SU-DHL-6 (cell line): ENCODE results near the gene RAB44.

Source experiments
- H2AFZ ChIP-seq: fragments of 200-600 bp; sonication (generic); 2 replicates; pipeline ENCODE4 v1.6.1; 2014; ENCODE audit warnings: low read depth, mild to moderate bottlenecking, moderate library complexity, mixed read lengths, antibody characterized with exemption, low read length; ENCODE audit not compliant: severe bottlenecking
- H3F3A ChIP-seq: fragments of 200-600 bp; shearing (Covaris generic); 2 replicates; pipeline ENCODE4 v1.6.0; 2016; ENCODE audit warnings: antibody characterized with exemption, mild to moderate bottlenecking; ENCODE audit not compliant: insufficient read depth
- H3K27ac ChIP-seq: fragments of 200-600 bp; sonication (generic); 2 replicates; pipeline ENCODE4 v1.5.1; 2016; ENCODE audit warnings: low read depth, mild to moderate bottlenecking, low read length, moderate library complexity, mixed read lengths
- H3K27me3 ChIP-seq: fragments of 200-600 bp; sonication (generic), shearing (Covaris generic); 2 replicates; pipeline ENCODE4 v1.6.0; 2014; ENCODE audit warnings: mild to moderate bottlenecking, low read length
- H3K36me3 ChIP-seq: fragments of 200-600 bp; sonication (generic); 2 replicates; pipeline ENCODE4 v1.6.1; 2014; ENCODE audit warnings: mild to moderate bottlenecking, low read length, mixed read lengths
- H3K4me2 ChIP-seq: fragments of 300-600, 200-600 bp; shearing (Covaris generic), sonication (generic); 2 replicates; pipeline ENCODE4 v1.6.0; 2014; ENCODE audit warnings: low read length, low read depth, mild to moderate bottlenecking; ENCODE audit not compliant: poor library complexity, severe bottlenecking
- H3K4me3 ChIP-seq: fragments of 200-600 bp; sonication (generic); 2 replicates; pipeline ENCODE4 v1.5.1; 2014; ENCODE audit warnings: antibody characterized with exemption, low read length, mild to moderate bottlenecking, mixed read lengths; ENCODE audit not compliant: insufficient read depth, poor library complexity, severe bottlenecking
- H3K79me2 ChIP-seq: fragments of 200-600 bp; sonication (generic); 2 replicates; pipeline ENCODE4 v1.6.1; 2014; ENCODE audit warnings: mild to moderate bottlenecking, low read length, moderate library complexity; ENCODE audit not compliant: insufficient read depth
- H3K9ac ChIP-seq: fragments of 200-600 bp; sonication (generic); 2 replicates; pipeline ENCODE4 v1.7.0; 2014; ENCODE audit warnings: mild to moderate bottlenecking, low read length
- H3K9me2 ChIP-seq: fragments of 200-600 bp; sonication (generic); replicated peaks from 2 replicates; pipeline ENCODE4 v1.6.1; 2014; ENCODE audit warnings: low read length; ENCODE audit not compliant: insufficient read depth
- H3K9me3 ChIP-seq: fragments of 200-600 bp; sonication (generic); 2 replicates; pipeline ENCODE4 v1.6.1; 2014; ENCODE audit warnings: low read length, mixed read lengths; ENCODE audit not compliant: insufficient read depth
- H4K20me1 ChIP-seq: fragments of 200-600 bp; sonication (generic); 2 replicates; pipeline ENCODE4 v1.6.1; 2014; ENCODE audit warnings: low read depth, mild to moderate bottlenecking, antibody characterized with exemption, low read length, moderate library complexity, mixed read lengths
- EZH2phosphoT487 ChIP-seq: fragments of 200-600 bp; sonication (generic), shearing (Covaris generic); conservative IDR thresholded peaks from 2 replicates; pipeline ENCODE4 v1.6.1; 2018; ENCODE audit warnings: mild to moderate bottlenecking, antibody characterized with exemption, low read length, moderate library complexity, mixed read lengths
- TF ChIP-seq, protein P1 (sequence below): fragments of 200-600 bp; sonication (generic); IDR thresholded peaks from one replicate; pipeline ENCODE4 v1.5.1; 2017; ENCODE audit warnings: antibody characterized with exemption, mild to moderate bottlenecking, low read length, moderate library complexity; ENCODE audit not compliant: insufficient read depth, poor library complexity, severe bottlenecking

Gene RAB44

GRCh38 chr6:36684447-36684812 is 13.2 kb upstream of the RAB44 start:
- Histone ChIP-seq H3K27me3 (no peaks in the 10 kb centered on the region), H2AFZ (no peak overlapping the region), H3K9me2 (no peaks in the 10 kb centered on the region), H3K9me3 (no peaks in the 10 kb centered on the region), H3F3A (peaks cover 16% of the 10 kb centered on the region), H3K79me2 (no peaks in the 10 kb centered on the region), H3K4me3 (no peak overlapping the region), H3K36me3 (no peaks in the 10 kb centered on the region), H3K27ac (no peak overlapping the region), H3K9ac (no peak overlapping the region), H3K4me2 (no peak overlapping the region), H4K20me1 (no peaks in the 10 kb centered on the region)
- TF ChIP-seq, protein P1, sequence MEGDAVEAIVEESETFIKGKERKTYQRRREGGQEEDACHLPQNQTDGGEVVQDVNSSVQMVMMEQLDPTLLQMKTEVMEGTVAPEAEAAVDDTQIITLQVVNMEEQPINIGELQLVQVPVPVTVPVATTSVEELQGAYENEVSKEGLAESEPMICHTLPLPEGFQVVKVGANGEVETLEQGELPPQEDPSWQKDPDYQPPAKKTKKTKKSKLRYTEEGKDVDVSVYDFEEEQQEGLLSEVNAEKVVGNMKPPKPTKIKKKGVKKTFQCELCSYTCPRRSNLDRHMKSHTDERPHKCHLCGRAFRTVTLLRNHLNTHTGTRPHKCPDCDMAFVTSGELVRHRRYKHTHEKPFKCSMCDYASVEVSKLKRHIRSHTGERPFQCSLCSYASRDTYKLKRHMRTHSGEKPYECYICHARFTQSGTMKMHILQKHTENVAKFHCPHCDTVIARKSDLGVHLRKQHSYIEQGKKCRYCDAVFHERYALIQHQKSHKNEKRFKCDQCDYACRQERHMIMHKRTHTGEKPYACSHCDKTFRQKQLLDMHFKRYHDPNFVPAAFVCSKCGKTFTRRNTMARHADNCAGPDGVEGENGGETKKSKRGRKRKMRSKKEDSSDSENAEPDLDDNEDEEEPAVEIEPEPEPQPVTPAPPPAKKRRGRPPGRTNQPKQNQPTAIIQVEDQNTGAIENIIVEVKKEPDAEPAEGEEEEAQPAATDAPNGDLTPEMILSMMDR = no peak
- no peak for TF ChIP-seq EZH2phosphoT487

DNA sequence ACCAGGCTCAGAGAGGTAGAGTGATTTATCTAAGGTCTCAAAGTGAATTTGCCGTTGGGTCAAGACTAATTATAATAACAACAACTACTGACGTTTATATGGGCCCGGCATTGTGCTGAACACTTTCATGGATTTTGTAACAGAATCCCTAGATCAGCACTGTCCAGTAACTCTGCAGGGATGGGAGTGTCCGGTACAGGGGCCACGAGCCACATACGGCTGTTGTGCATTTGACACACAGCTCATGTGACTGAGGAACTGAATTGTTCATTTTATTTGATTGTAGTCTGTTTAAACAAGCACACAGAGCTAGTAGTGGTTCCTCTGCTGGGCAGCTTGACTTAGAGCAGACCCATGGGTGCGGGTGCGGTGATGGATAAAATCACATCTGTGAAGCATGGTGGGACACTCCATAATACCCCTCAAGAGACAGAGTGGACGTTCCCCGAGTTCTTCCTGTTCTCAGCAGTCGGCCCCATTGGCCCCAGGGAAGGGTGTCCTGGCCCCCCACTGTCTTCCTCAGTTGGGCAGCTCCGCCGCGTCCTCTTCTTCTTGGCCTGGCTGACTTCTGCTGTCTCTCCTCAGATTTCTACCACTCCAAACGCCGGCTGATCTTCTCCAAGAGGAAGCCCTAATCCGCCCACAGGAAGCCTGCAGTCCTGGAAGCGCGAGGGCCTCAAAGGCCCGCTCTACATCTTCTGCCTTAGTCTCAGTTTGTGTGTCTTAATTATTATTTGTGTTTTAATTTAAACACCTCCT is 12.3 kb upstream of the RAB44 start:
- Histone ChIP-seq H3K27me3 (no peaks in the 10 kb centered on the region), H3K9me3 (no peaks in the 10 kb centered on the region), H3K27ac (no peak overlapping the region), H2AFZ (no peak overlapping the region), H3K4me3 (no peak overlapping the region), H3F3A (peaks cover 16% of the 10 kb centered on the region), H3K9ac (no peak overlapping the region), H4K20me1 (no peaks in the 10 kb centered on the region), H3K36me3 (no peaks in the 10 kb centered on the region), H3K4me2 (no peak overlapping the region), H3K79me2 (no peaks in the 10 kb centered on the region), H3K9me2 (no peaks in the 10 kb centered on the region)
- TF ChIP-seq, protein P1 = no peak
- TF ChIP-seq EZH2phosphoT487 = no peak

GRCh38 chr6:36685926-36686667 is 11.5 kb upstream of the RAB44 start:
- no peak overlapping the region for H2AFZ ChIP-seq

More at GRCh38 chr6:36685926-36686667, 11.5 kb upstream of the RAB44 start:
- no peaks in the 10 kb centered on the region for H3K9me2 ChIP-seq
- H3K27ac ChIP-seq = no peak overlapping the region
- H3K4me3 ChIP-seq = no peak overlapping the region
- H3K27me3 ChIP-seq = no peaks in the 10 kb centered on the region
- no peaks in the 10 kb centered on the region for H3K9me3 ChIP-seq
- no peaks in the 10 kb centered on the region for H3K79me2 ChIP-seq
- peaks cover 10% of the 10 kb centered on the region for H3F3A ChIP-seq
- TF ChIP-seq EZH2phosphoT487 = no peak
- TF ChIP-seq, protein P1 = no peak
- no peaks in the 10 kb centered on the region for H3K36me3 ChIP-seq
- H4K20me1 ChIP-seq = no peaks in the 10 kb centered on the region
- H3K9ac ChIP-seq = no peak overlapping the region
- H3K4me2 ChIP-seq = no peak overlapping the region
